Measurements from ENCODE around the gene KIF17.

- TF ChIP-seq CTCF (IDR thresholded peaks at IDR 0.05) = no peak
- no peak for TF ChIP-seq POLR2A (IDR thresholded peaks at IDR 0.05)
Observed at GRCh38 chr1:20693623-20694022, 24.2 kb downstream of the KIF17 start.
